G401 (cell line): ENCODE measurements around the gene RAB37. TPM values are rescaled to one million over a fixed set of nuclear protein-coding genes. Genes with fewer than 3 reads are reported as not detected.

ENCODE experiments used
- DNase-seq: peaks from one replicate; pipeline ENCODE4 v3.0.0-alpha.2; 2015; ENCODE audit warnings: low spot score
- in situ Hi-C: cut with HindIII; loops from 2 replicates; pipeline ENCODE4 v1.10.0; 2016; ENCODE audit warnings: low sequenced_read_pairs, mixed read lengths
- total RNA-seq: library from RNA; depleted of rRNA; stranded (reverse); fragments of >200 nt; shearing (Covaris generic); gene quantifications from 2 replicates; pipeline ENCODE4 v1.2.3, GENCODE V29; 2014

The RAB37 gene
- total RNA-seq, 1 experiment from 2014 or later: 4.2 TPM

DNA sequence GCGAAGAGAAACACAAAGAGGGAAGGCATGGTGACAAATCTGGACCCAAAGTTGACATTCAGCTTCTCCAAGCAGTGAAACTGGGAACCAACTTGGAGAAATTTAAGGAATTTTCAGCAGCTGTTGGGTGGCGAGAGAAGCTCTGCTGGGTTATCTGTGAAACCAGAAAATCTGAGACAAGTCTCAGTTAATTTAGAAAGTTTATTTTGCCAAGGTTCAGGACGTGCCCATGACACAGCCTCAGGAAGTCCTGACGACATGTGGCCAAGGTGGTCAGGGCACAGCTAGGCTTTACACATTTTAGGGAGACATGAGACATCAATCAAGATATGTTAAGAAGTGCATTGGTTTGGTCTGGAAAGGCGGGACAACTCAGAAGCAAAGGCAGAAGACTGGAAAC, 13.2 kb upstream of the RAB37 start:
- in situ Hi-C loops: no loop called here
- no peak for DNase-seq

DNA sequence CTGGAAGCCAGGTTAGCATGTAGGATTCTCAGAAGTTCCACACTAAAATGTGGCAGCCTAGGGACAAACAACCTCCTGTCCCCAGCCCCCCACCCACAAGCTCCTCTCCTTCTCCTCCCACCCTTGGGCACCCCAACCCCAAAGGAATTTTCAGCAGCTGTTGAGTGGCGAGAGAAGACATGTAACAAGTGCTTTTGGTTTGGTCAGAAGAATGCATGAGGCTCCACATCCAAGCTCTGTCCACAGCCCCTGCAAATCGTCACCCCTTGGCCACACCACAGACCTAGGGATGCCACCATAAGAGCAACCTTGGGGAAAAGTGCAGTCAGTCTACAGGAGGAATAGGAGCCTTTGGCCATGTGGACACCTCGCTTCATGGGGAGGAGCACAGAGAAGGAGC, 11.9 kb upstream of the RAB37 start:
- DNase-seq: no peak
- in situ Hi-C loops: no loop called here

DNA sequence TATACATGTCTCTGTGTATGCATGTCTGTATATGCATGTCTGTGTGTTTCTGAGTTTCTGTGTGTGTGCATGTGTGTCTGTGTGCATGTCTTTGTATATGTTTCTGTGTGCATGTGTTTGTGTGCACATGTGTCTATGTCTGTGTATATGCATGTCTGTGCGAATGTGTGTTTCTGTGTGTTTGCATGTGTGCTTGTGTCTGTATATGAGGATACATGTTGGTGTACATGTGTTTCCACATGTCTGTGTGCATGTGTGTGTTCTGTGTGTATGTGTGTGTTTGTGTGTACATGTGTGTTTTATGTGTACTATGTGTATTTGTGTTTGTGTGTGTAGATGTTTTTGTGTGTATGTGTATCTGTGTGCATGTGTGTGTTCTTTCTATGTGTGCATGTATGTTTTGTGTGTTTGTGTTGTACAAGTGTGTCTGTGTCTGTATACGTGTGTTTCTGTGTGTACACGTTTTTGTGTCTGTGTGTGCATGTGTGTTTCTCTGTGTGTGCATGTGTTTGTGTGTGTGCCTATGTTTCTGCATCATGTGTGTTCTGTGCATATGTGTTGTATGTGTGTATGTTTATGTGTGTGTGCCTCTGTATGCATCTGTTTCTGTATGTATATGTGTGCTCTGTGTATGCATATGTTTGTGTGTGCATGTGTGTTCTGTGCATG, 8.9 kb upstream of the RAB37 start:
- in situ Hi-C loops: no loop called here
- no peak for DNase-seq

DNA sequence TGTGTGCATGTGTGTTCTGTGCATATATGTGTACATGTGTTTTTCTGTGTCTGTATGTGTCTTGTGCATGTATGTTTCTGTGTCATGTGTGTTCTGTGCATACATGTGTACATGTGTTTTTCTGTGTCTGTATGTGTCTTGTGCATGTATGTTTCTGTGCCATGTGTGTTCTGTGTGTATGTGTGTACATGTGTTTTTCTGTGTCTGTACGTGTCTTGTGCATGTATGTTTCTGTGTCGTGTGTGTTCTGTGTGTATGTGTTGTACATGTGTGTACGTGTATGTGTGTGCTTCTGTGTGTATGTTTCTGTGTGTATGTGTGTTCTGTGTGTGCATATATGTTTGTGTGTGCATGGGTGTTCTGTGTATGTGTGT, 8.4 kb upstream of the RAB37 start:
- DNase-seq: no peak
- in situ Hi-C loops: no loop called here

DNA sequence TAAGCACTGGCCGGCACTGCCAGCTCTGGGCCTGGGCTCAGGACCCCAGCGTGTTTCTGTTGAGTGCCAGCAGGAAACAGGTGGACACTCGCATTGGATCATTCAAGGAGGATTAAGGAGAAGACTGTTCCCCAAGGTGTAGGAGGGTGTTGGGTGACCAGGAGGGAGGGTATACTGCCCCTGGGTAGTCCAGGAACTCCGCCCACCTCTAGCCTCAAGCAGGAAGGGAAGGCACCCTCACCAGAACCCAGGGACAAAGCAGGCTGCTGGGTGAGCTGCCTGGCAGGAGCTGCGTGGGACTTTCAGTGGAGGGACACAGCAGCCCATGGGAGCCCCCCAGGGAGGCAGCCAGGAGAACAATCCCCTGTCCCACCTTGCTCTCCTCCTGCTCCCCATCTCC, 7.7 kb upstream of the RAB37 start:
- in situ Hi-C loops: no loop called here

DNA sequence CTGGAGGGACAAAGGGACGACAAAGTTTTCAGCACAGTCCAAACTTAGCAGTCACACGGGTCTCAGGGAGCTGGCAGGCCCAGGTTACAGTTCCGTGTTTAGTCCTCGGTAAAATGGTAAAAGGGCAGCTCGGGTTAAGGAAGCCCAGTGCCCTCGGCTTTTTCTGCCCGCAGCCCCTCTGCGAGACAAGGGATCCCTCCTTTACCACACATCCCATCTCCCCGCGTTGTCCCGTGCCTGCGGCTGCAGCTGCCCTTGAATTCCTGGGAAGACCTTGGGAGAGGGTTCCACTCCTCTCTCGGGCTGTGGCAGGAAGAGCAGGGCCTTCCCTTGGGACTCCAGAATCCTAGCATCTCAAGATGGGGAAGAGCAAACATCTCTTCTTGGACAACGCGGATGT, 7.2 kb upstream of the RAB37 start:
- in situ Hi-C loops: no loop called here
- no peak for DNase-seq

More for the DNA sequence above, 7.7 kb upstream of the RAB37 start:
- DNase-seq: peak; percentile 40

DNA sequence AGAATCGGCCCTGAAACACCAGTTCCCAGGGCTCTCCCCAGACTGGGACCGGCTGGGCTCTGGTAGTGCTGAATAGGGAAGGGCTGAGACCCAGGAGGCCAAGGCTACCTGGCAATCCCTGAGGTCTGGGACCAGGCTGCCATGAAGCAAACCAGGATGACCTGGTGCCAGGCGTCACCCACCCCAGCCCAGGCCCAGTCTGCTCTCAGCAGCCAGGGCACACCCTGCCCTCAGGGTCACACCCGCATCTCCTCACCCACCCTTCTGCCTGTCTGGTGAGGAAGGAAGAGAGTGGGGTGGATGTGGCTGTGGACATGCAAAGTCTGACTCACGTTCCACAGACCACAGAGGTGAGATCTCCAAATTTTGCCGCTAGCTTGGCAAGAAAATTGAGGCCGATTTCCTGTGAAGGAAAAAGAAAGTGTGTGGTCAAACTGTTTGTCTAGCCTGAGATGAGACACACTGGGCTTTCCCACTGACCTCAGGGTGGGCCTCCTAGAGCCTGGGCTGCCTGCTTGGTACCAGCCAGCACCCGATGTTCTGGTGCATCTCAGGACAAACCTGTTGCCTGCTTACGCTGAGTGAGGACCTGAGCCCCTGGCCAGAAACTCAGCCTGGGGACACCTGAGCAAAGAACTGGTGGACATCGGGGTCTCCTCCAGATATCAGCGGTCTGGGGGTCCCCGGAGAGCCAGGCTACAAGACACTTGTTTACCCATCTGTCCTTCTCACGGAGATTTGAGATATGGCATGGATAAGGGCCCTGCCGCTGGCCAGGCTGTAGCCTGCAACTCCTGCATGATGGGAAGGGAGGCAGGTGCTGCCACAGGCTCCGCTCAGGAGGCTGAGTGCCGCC, 6.3 kb upstream of the RAB37 start:
- in situ Hi-C loops: no loop called here
- no peak for DNase-seq

DNA sequence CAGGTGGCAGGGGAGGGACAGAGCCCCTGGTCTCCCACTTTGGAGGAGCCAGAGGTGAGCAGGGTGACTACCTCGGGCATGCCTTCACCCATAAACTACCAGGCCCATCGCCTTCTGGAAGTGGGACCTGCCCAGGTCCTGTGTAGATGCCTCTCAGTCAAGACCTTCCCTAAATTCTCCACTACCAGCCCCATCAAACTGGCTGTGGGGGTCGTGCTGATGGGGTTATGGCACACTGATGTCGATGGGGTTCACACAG, 5.8 kb upstream of the RAB37 start:
- no peak for DNase-seq
- in situ Hi-C loops: no loop called here

DNA sequence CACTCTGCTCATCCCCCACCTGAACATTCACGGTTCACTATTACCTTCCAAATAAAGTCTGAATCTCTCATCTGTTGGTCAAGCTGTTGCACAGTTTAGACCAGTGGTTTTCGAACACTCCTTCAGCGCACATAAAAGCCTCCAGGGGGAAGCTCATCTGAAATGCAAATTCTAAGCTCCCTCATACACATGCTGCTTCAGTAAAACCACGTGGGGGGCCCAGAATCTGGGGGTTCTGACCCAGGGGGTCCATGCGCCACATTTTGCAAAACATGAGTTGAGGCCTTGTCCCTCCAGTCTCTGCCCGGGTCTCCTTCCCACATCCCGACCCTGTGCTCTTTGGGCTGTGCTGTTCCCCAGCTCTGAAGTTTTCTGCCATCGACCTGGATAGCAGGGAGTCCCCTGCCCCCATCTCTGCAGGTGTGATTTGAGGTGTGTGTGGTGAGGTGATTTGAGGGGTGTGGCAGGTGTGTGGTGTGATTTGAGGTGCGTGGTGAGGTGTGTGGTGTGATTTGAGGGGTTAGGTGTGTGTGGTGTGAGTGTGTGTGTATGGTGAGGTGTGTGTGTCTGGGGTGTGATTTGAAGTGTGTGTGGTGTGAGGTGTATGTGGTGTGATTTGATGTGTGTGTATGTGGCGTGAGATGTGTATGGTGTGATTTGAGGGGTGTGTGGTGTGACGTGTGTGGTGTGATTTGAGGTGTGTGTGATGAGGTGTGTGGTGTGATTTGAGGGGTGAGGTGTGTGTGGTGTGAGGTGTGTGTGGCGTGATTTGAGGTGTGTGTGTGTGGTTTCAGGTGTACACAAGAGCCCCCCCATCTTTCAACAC, 4.8 kb upstream of the RAB37 start:
- in situ Hi-C loops: no loop called here
- no peak for DNase-seq

DNA sequence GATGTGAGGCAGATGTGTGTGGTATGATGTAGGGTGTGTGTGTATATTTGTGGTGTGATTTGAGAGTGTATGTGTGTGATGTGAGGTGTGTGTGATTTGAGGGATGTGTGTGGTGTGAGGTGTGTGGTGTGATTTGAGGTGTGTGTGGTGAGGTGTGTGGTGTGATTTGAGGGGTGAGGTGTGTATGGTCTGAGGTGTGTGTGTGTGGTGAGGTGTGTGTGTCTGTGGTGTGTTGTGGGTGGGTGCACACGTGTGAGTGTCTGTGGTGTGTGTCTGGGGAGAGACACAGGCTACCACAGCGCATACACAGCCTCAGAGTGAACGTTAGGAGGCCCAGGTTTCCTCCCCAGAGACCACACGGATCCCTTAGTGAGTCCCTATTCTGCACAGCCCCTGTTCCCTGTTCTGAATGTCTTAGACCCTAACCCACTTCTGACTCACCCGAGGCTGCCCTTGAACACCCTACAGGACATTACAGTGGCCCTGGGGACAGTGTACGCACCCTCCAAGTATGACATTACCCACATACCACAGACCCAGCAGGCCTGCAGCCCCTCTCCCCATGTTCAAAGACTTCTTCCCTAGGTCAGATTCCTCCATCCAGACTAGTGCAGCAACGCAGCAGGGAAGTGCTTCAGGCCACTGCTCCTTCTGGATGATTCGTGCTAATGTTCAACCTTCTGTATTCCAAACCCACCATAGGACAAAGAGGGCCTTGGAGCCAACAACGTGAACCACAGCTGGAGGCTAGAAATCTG, 3.5 kb upstream of the RAB37 start:
- in situ Hi-C loops: no loop called here
- no peak for DNase-seq

DNA sequence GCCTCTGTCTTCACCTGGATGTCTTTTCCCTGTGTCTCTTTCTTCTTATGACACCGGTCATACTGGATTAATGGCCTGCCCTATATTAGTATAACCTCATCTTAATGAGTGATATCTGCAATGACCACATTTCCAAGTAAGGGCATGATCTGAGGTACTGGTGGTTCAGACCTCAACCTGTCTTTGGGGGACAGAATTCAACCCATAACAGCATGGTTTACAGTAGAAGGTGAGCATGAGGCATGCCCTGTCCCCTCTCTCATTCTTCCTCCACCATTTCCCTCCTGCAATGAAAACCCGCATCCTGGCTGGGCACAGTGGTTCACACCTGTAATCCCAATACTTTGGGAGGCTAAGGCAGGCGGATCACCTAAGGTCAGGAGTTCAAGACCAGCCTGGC, 2.8 kb upstream of the RAB37 start:
- in situ Hi-C loops: no loop called here
- DNase-seq: no peak

DNA sequence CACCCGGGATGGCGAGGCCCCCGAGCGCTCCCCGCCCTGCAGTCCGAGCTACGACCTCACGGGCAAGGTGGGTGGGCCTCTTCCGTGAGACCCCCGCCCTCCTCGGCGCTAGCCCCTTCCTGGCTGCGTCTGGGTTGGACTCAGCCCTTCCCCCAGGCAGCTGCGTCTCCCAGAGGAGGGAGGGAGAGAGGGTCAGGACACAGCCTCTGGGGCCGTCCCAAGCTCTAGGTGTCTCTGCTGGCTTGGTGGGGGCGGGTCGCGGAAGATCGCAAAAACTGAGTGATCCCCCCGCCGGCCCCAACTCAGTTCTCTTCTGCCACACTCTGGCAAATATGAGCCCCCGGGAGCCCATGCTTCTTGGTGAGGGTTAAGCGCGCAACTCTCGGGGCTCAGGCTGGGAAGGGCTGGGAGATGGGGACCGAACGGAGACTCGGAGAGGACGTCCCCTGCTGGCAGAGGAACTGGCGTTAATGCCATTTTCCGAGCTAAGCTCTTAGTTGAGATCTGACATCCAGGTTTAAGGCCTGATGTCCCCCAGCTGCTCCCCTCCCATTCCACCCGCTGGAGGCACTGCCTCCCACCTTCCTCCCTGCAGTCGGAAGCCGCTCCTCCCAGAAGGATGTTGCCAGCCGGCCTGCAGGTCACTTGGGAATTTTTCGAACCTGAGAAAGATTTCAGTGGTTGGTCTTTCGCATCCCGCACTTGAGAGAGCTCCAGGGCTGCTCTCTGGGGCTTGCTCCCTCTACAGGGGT, 419 bp downstream of the RAB37 start:
- in situ Hi-C loops: no loop called here
- peak; percentile 57 for DNase-seq

DNA sequence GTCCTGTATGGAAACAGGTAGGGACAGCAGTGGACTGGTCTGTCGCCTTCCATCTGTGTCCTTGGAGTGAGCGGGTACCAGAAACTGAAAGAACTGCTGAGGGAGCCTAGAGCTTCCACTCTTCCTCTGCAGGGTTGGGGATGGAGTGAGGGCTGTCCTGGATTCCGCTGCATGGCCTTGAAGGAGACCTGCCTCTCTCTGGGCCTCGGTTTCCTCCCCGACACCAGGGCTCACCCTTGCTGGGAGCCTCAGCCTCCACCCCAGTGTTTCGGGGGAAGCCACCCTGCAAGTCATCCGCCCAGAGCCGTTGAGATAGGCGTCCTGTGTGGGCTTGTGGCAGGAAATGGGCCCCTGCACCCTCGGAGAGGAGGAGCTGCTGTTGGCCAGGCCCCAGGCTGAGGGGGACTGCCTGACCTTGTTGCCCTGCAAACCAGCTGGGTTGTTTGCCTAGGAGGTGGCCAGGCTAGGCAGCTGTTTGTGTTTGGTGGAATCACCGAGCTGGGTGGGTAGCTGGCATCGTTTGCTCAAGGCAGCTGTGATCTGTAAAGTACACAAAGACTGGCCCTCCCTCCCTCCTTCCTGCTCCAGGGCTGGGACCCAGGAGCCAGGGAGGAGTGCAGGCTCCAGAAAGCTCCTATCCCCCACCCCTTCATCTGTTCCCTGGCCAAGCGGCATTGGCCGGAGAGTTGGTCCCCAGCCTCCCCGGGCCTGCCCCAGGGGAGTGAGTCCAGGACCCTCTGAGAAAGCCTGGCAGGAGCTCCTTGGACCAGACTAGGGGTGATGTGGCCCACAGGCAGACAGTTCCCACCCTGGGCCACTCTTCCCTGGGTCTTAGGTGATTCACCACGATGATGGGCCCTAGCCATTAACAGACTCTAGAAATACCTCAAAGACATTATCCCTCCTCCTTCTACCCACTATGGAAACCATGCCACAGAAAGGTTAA, 1.3 kb downstream of the RAB37 start:
- DNase-seq: no peak
- in situ Hi-C loops: no loop called here

DNA sequence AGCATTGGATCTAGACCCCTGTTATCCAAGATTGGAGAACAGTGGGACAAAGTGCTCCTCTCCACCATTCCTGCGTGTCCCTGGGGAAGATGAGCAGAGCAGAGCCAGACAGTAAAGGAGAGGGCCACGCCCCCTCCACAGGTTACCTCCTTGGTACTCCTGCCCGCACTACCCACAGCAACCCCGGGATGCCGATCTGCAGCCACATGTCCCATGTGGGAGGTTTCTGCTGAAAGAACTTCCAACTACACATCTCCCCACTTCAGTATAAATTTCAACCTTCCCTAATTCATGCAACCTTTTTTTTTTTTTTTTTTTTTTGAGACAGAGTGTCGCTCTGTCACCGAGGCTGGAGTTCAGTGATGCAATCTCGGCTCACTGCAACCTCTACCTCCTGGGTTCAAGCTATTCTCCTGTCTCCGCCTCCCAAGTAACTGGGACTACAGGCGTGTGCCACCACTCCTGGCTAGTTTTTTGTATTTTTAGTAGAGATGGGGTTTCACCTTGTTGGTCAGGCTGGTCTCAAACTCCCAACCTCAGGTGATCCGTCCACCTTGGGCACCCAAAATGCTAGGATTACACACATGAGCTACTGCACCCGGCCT, 2.3 kb downstream of the RAB37 start:
- in situ Hi-C loops: no loop called here
- DNase-seq: no peak

DNA sequence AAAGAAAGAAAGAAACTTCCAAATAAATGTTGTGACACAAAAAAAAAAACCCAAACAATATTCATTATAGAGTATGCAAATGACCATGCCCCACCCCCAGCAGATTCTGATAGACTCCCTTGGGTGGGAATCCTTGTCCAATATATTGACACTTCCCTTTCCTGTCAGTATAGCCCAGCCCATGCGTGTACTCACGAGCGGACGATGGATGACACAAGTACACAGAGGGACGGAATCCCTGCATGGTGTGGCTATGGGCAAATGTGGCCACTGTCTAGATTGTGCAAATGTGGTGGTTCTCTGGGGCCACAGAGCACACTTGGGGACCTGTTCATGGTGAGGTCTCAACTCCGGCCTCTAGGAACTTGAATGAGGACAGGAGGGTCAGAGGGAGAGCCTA, 3.1 kb downstream of the RAB37 start:
- DNase-seq: no peak
- in situ Hi-C loops: no loop called here

DNA sequence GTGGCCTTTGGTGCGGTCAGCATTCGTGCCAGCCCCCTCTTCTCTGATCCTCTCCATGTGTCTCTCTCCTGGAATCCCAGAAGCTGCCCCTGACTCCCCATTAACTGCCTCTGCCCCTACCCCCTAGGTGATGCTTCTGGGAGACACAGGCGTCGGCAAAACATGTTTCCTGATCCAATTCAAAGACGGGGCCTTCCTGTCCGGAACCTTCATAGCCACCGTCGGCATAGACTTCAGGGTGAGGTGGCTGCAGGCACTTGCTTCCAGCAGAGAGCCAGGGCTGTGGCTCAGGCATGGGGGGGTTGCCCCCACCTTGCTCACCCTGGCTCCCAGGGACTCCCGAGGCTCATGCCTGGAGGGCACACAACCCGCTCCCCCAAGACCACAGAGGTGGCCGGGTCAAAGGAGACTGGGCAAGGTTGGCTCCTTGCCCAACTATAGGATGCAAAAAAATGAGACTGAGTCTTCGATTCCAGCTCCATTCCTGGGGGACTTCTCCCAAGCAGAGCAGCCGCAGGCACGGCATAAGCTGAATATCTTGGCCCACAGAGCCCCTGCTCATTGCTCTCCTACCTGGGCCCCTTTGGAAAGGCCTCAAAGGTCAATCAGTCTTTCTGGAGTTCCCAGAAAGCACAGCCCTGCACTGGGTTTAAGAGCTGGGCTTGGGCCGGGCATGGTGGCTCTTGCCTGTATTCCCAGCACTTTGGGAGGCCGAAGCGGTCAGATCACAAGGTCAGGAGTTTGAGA, 3.8 kb downstream of the RAB37 start:
- in situ Hi-C loops: no loop called here

DNA sequence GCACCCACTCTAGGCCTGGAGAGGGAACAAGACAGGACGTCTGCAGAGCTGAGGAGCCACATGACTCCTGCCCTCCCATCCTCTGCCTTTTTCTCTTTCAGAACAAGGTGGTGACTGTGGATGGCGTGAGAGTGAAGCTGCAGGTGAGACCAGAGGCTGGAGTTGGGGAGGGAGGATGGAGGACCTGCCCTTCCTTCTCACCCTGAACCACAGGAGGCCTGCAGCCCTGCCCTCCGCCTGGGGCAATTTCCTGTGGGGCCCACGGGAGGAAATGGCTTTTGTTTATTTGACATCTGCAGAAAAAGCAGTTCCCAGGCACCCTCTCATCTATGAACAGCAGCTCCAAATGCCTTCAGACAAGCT, 5.1 kb downstream of the RAB37 start:
- in situ Hi-C loops: no loop called here
- DNase-seq: no peak

More for the DNA sequence above, 3.8 kb downstream of the RAB37 start:
- no peak for DNase-seq
